ENCODE results near the gene LEKR1. TPM values are rescaled to one million over a fixed set of nuclear protein-coding genes. Genes with fewer than 3 reads are reported as not detected.
A peak's percentile ranks its signal among the peaks of the same experiment; 100 is the strongest.

LEKR1 gene
- polyA plus RNA-seq (2013, experiment 1 of 2): 0.54 TPM
- polyA plus RNA-seq (2013, experiment 2 of 2): 0.22 TPM

DNA sequence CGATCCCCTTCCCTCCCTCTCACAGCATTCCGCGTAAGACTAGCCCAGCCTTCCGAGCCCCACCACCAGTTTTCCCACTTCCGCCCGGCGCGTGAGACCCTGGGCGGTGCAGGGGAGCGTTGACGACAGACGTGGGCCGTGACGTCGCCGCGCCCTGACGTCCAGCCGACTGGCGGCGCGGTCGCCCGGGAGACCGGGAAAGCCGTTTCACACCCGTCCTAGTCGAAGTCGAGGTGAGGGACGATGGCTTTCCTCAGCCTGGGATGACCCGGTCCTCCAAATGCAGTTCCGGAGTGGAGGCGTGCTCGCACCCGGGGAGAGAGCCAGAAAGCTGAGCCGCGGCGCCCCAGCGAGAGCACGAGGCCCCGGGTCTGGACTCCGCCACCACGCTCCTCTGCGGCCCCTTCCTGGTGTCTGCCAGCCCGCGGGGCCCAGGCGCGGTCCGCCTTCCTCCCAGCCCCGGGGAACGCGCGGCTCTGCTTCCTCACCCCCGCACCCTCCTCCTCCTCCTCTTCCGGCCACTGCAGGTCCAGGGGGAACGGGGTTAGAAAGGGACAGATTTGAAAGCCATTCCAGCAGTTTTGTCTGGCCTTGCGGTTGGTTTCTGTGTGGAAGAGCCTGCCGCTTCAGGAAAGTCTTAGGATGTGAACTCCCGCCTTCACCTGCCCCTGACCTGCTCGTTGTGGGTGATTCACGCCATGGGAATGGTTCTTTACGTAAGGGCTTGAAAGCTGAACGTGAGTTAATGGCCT, at the start of gene LEKR1:
Gene LEKR1, plus strand, starts transcription at position 210 of the 752 bp plus-strand sequence. CDS start 2,977 bp downstream, outside the sequence.
- Histone ChIP-seq H3K9me3 (replicated peaks in 1 of 2; ENCODE audit: control insufficient read depth in 2 of 2, insufficient read depth in 1 of 2, low read depth in 1 of 2, low read length in 2 of 2) (no peaks in the 10 kb centered on the region), H3K27ac (replicated peaks; ENCODE audit: low read length) (peak within 1 kb of the TSS; percentile 36)
- no CpG with 5 or more reads among the region's 63 CpGs for WGBS, 2 donors (ENCODE audit: extremely low coverage in 2 of 2, insufficient read length in 2 of 2, insufficient replicate concordance in 1 of 2)

GRCh38 chr3:156776871-156777270, 49.3 kb upstream of the LEKR1 start:
- H3K14ac ChIP-seq (ENCODE audit: low read length): no peak overlapping the region
- DNase-seq (ENCODE audit: low spot score): no peak
- no peak overlapping the region for H3K4me3 ChIP-seq (ENCODE audit: low read length in 2 of 2)
- no peak overlapping the region for H2BK12ac ChIP-seq (ENCODE audit: low read length)
- no peak overlapping the region for H3K4me2 ChIP-seq (ENCODE audit: insufficient read depth, low read length, poor library complexity, severe bottlenecking)
- no peak overlapping the region for H3K23ac ChIP-seq (ENCODE audit: low read depth, low read length, poor library complexity)
- H3K27ac ChIP-seq (replicated peaks; ENCODE audit: low read length): no peak overlapping the region
- H3K79me1 ChIP-seq (ENCODE audit: low read depth, low read length): no peaks in the 10 kb centered on the region
- no peak overlapping the region for H2AK5ac ChIP-seq (ENCODE audit: low read depth, low read length)
- H3K9ac ChIP-seq (ENCODE audit: low read depth, low read length, poor library complexity): no peak overlapping the region
- no peak overlapping the region for H3K4ac ChIP-seq (ENCODE audit: low read length)
- no peaks in the 10 kb centered on the region for H3K27me3 ChIP-seq (ENCODE audit: control insufficient read depth in 3 of 3, insufficient read depth in 3 of 3, low read depth in 1 of 3, low read length in 3 of 3)
- H3K18ac ChIP-seq (ENCODE audit: low read length): no peak overlapping the region
- no peak overlapping the region for H2BK5ac ChIP-seq (ENCODE audit: low read length)
- no peak overlapping the region for H4K91ac ChIP-seq (ENCODE audit: low read depth, low read length, poor library complexity)
- H3K4me1 ChIP-seq (ENCODE audit: control insufficient read depth in 2 of 2, insufficient read depth in 1 of 2, low read depth in 1 of 2, low read length in 2 of 2): no peaks in the 10 kb centered on the region
- H3K9me3 ChIP-seq (replicated peaks in 1 of 2; ENCODE audit: control insufficient read depth in 2 of 2, insufficient read depth in 1 of 2, low read depth in 1 of 2, low read length in 2 of 2): no peaks in the 10 kb centered on the region
- no peak overlapping the region for H2BK15ac ChIP-seq (ENCODE audit: low read length)
- H2BK120ac ChIP-seq (ENCODE audit: low read depth, low read length): no peak overlapping the region
- no peak overlapping the region for H2AFZ ChIP-seq (ENCODE audit: low read length)
- no peaks in the 10 kb centered on the region for H3K36me3 ChIP-seq (replicated peaks in 1 of 2; ENCODE audit: control insufficient read depth in 2 of 2, insufficient read depth in 2 of 2, low read length in 2 of 2)
- H4K8ac ChIP-seq (ENCODE audit: low read depth, low read length): no peak overlapping the region

More for the DNA sequence above, at the start of gene LEKR1:
- Histone ChIP-seq H3K14ac (ENCODE audit: low read length) (no peak within 1 kb of the TSS), H3K9ac (ENCODE audit: low read depth, low read length, poor library complexity) (peak within 1 kb of the TSS; percentile 83), H3K4ac (ENCODE audit: low read length) (no peak within 1 kb of the TSS), H2BK120ac (ENCODE audit: low read depth, low read length) (no peak within 1 kb of the TSS), H4K8ac (ENCODE audit: low read depth, low read length) (no peak within 1 kb of the TSS), H3K36me3 (replicated peaks in 1 of 2; ENCODE audit: control insufficient read depth in 2 of 2, insufficient read depth in 2 of 2, low read length in 2 of 2) (no peaks in the 10 kb centered on the region), H4K91ac (ENCODE audit: low read depth, low read length, poor library complexity) (no peak within 1 kb of the TSS), H3K18ac (ENCODE audit: low read length) (peak within 1 kb of the TSS; percentile 94), H2AFZ (ENCODE audit: low read length) (peak within 1 kb of the TSS; percentile 74), H3K4me2 (ENCODE audit: insufficient read depth, low read length, poor library complexity, severe bottlenecking) (peak within 1 kb of the TSS; percentile 65), H3K4me1 (ENCODE audit: control insufficient read depth in 2 of 2, insufficient read depth in 1 of 2, low read depth in 1 of 2, low read length in 2 of 2) (peaks cover 0 to 4% of the 10 kb centered on the region in 2 donors), H3K23ac (ENCODE audit: low read depth, low read length, poor library complexity) (peak within 1 kb of the TSS; percentile 56), H2BK5ac (ENCODE audit: low read length) (no peak within 1 kb of the TSS), H3K4me3 (ENCODE audit: low read length in 2 of 2) (peak within 1 kb of the TSS; percentile 45 to 86), H3K27me3 (ENCODE audit: control insufficient read depth in 3 of 3, insufficient read depth in 3 of 3, low read depth in 1 of 3, low read length in 3 of 3) (no peaks in the 10 kb centered on the region), H3K79me1 (ENCODE audit: low read depth, low read length) (no peaks in the 10 kb centered on the region), H2AK5ac (ENCODE audit: low read depth, low read length) (no peak within 1 kb of the TSS), H2BK12ac (ENCODE audit: low read length) (no peak within 1 kb of the TSS), H2BK15ac (ENCODE audit: low read length) (no peak within 1 kb of the TSS)
- DNase-seq (ENCODE audit: low spot score): peak; percentile 59

DNA sequence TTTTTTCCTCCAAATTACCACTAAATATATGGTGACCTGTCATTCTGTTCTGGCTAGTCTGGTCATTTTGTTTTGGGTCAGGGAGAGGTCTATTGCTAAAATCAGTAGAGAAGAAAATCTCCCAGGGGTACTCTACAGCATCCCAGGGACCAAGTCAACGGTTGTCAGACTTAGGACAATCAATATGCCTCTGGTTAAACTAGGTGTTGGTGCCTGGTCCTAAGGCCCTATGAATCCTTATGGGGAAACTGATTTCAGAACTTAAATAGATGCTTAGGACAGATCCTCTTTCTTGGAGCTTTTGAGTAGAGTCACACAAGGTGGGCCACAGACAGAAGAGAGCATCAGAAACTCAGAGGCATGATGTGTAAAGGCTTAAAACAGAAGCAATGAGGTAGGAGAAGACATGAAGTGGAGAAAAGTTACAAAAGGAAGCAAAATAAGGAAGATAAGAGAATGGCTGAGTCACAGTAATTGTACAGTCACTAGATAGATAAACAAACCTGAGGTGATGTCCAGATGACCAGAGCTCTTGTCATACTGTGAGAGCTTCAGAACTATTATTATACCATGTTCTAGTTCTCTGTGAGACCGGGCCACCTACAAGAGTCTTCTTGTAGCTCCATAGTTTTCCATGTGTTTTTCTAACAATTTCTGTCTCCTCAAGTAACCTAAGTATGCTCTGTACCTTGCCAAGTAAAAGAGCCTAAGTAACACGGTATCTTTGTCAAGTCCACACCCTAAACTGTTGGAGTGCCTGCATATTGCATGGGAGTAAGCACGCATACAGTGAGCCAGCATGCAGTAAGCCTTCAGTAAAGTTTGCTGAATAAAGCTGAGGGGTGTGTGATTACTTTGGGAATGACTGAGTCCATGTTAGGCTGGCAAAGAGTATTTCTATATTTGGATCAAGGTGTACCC, 44.6 kb upstream of the LEKR1 start:
- Histone ChIP-seq H3K79me1 (ENCODE audit: low read depth, low read length) (no peaks in the 10 kb centered on the region), H4K8ac (ENCODE audit: low read depth, low read length) (no peak overlapping the region), H2BK5ac (ENCODE audit: low read length) (no peak overlapping the region), H3K23ac (ENCODE audit: low read depth, low read length, poor library complexity) (no peak overlapping the region), H3K9me3 (replicated peaks in 1 of 2; ENCODE audit: control insufficient read depth in 2 of 2, insufficient read depth in 1 of 2, low read depth in 1 of 2, low read length in 2 of 2) (no peaks in the 10 kb centered on the region), H3K27ac (replicated peaks; ENCODE audit: low read length) (no peak overlapping the region), H3K14ac (ENCODE audit: low read length) (no peak overlapping the region), H3K18ac (ENCODE audit: low read length) (no peak overlapping the region), H3K4me2 (ENCODE audit: insufficient read depth, low read length, poor library complexity, severe bottlenecking) (no peak overlapping the region), H2BK15ac (ENCODE audit: low read length) (no peak overlapping the region), H2AFZ (ENCODE audit: low read length) (no peak overlapping the region), H3K9ac (ENCODE audit: low read depth, low read length, poor library complexity) (no peak overlapping the region), H2BK12ac (ENCODE audit: low read length) (no peak overlapping the region), H4K91ac (ENCODE audit: low read depth, low read length, poor library complexity) (no peak overlapping the region), H3K4me1 (ENCODE audit: control insufficient read depth in 2 of 2, insufficient read depth in 1 of 2, low read depth in 1 of 2, low read length in 2 of 2) (no peaks in the 10 kb centered on the region), H2AK5ac (ENCODE audit: low read depth, low read length) (no peak overlapping the region), H3K4ac (ENCODE audit: low read length) (no peak overlapping the region), H3K36me3 (replicated peaks in 1 of 2; ENCODE audit: control insufficient read depth in 2 of 2, insufficient read depth in 2 of 2, low read length in 2 of 2) (no peaks in the 10 kb centered on the region), H3K27me3 (ENCODE audit: control insufficient read depth in 3 of 3, insufficient read depth in 3 of 3, low read depth in 1 of 3, low read length in 3 of 3) (no peaks in the 10 kb centered on the region), H2BK120ac (ENCODE audit: low read depth, low read length) (no peak overlapping the region), H3K4me3 (ENCODE audit: low read length in 2 of 2) (no peak overlapping the region)
- DNase-seq (ENCODE audit: low spot score): no peak
- WGBS, 2 donors (ENCODE audit: extremely low coverage in 2 of 2, insufficient read length in 2 of 2, insufficient replicate concordance in 1 of 2): no CpG with 5 or more reads among the region's 4 CpGs

- H3K9me3 ChIP-seq (replicated peaks in 1 of 2; ENCODE audit: control insufficient read depth in 2 of 2, insufficient read depth in 1 of 2, low read depth in 1 of 2, low read length in 2 of 2): no peaks in the 10 kb centered on the region
- H3K27ac ChIP-seq (replicated peaks; ENCODE audit: low read length): no peak overlapping the region
- no peak overlapping the region for H2AFZ ChIP-seq (ENCODE audit: low read length)
- H2BK15ac ChIP-seq (ENCODE audit: low read length): no peak overlapping the region
- H3K4me3 ChIP-seq (ENCODE audit: low read length in 2 of 2): no peak overlapping the region
- H2BK120ac ChIP-seq (ENCODE audit: low read depth, low read length): no peak overlapping the region
- H3K79me1 ChIP-seq (ENCODE audit: low read depth, low read length): no peaks in the 10 kb centered on the region
- H4K91ac ChIP-seq (ENCODE audit: low read depth, low read length, poor library complexity): no peak overlapping the region
- no peak overlapping the region for H4K8ac ChIP-seq (ENCODE audit: low read depth, low read length)
- no peak overlapping the region for H3K14ac ChIP-seq (ENCODE audit: low read length)
- no peak overlapping the region for H2BK5ac ChIP-seq (ENCODE audit: low read length)
- H3K4me2 ChIP-seq (ENCODE audit: insufficient read depth, low read length, poor library complexity, severe bottlenecking): no peak overlapping the region
- no peak overlapping the region for H3K4ac ChIP-seq (ENCODE audit: low read length)
- no peak overlapping the region for H2BK12ac ChIP-seq (ENCODE audit: low read length)
- no peak overlapping the region for H3K23ac ChIP-seq (ENCODE audit: low read depth, low read length, poor library complexity)
- no peaks in the 10 kb centered on the region for H3K27me3 ChIP-seq (ENCODE audit: control insufficient read depth in 3 of 3, insufficient read depth in 3 of 3, low read depth in 1 of 3, low read length in 3 of 3)
- whole genome bisulfite sequencing, 2 donors (ENCODE audit: extremely low coverage in 2 of 2, insufficient read length in 2 of 2, insufficient replicate concordance in 1 of 2): no CpG with 5 or more reads among the region's 5 CpGs
- H3K9ac ChIP-seq (ENCODE audit: low read depth, low read length, poor library complexity): no peak overlapping the region
- DNase-seq (ENCODE audit: low spot score): no peak
- no peak overlapping the region for H2AK5ac ChIP-seq (ENCODE audit: low read depth, low read length)
- H3K18ac ChIP-seq (ENCODE audit: low read length): no peak overlapping the region
- H3K4me1 ChIP-seq (ENCODE audit: control insufficient read depth in 2 of 2, insufficient read depth in 1 of 2, low read depth in 1 of 2, low read length in 2 of 2): no peaks in the 10 kb centered on the region
- no peaks in the 10 kb centered on the region for H3K36me3 ChIP-seq (replicated peaks in 1 of 2; ENCODE audit: control insufficient read depth in 2 of 2, insufficient read depth in 2 of 2, low read length in 2 of 2)
Measured at GRCh38 chr3:156782319-156782718, 43.8 kb upstream of the LEKR1 start.
